Gastroesophageal sphincter (tissue), 4 donors: ENCODE data around the gene CORO2B. TPM values are rescaled to one million over a fixed set of nuclear protein-coding genes. Genes with fewer than 3 reads are reported as not detected.

Experiments used
- ATAC-seq: fragments of 150-250 bp; one replicate; pipeline ENCODE4 v1.9.1; 2016; ENCODE audit warnings: mild to moderate bottlenecking, moderate library complexity
- H3K27ac ChIP-seq, 4 donors: fragments of 200-600 bp; sonication (generic) in 3 of 4; 1 replicate in 3 of 4; 2 replicates in 1 of 4; pipeline ENCODE4 v1.5.1; 2016 to 2019
- H3K27me3 ChIP-seq: fragments of 200-600 bp; sonication (generic); one replicate; pipeline ENCODE4 v1.5.1; 2019
- H3K36me3 ChIP-seq, 2 donors: fragments of 200-600 bp; sonication (generic); one replicate each; pipeline ENCODE4 v1.5.1; 2019; ENCODE audit warnings: control low read depth in 1 of 2
- H3K4me1 ChIP-seq, 3 donors: fragments of 200-600 bp; sonication (generic); 1 replicate in 2 of 3; 2 replicates in 1 of 3; pipeline ENCODE4 v1.5.1; 2016 to 2019; ENCODE audit warnings: control low read depth in 2 of 3
- H3K4me3 ChIP-seq, 2 donors: fragments of 200-600 bp; sonication (generic); one replicate each; pipeline ENCODE4 v1.5.1; 2019; ENCODE audit warnings: mild to moderate bottlenecking in 1 of 2, moderate library complexity in 1 of 2
- H3K9me3 ChIP-seq, 3 donors: fragments of 200-600 bp; sonication (generic); one replicate each; pipeline ENCODE4 v1.5.1; 2017 to 2019; ENCODE audit warnings: control low read depth in 2 of 3
- EP300 ChIP-seq: sonication (generic); formaldehyde crosslinking; IDR thresholded peaks from one replicate; pipeline ENCODE4 v1.6.1; 2017; ENCODE audit warnings: antibody characterized with exemption, mild to moderate bottlenecking
- POLR2A ChIP-seq, 2 donors: fragments of 450-650 bp; IDR thresholded peaks; one replicate each; pipeline ENCODE4 v1.6.1; 2017; ENCODE audit warnings: antibody characterized with exemption in 2 of 2, mild to moderate bottlenecking in 2 of 2, moderate library complexity in 1 of 2
- POLR2AphosphoS5 ChIP-seq: sonication (generic); formaldehyde crosslinking; IDR thresholded peaks from one replicate; pipeline ENCODE4 v1.6.1; 2017; ENCODE audit warnings: antibody characterized with exemption
- WGBS, 2 donors: methylation state at CpG; one replicate each; pipeline ENCODE4 v1.1.5; 2018; ENCODE audit warnings: low coverage in 1 of 2; 5-methylcytosine and 5-hydroxymethylcytosine counted together
- total RNA-seq, 4 donors: library from RNA; depleted of rRNA; stranded (reverse); fragments of >200 nt; gene quantifications; one replicate each; pipeline ENCODE4 v1.1.0, GENCODE V29; 2016
- TF ChIP-seq, protein P1 (sequence below), 4 experiments: fragments of 200-600 bp in 2 of 4; fragments of 450-650 bp in 2 of 4; sonication (generic) in 1 of 4; IDR thresholded peaks; one replicate each; pipeline ENCODE4 v1.5.1; 2017 to 2019; ENCODE audit warnings: antibody characterized with exemption in 4 of 4, mild to moderate bottlenecking in 2 of 4, moderate library complexity in 2 of 4

The CORO2B gene
- total RNA-seq, 4 donors from 2014 or later = 3.2 to 9.1 (median 6.6) TPM

DNA sequence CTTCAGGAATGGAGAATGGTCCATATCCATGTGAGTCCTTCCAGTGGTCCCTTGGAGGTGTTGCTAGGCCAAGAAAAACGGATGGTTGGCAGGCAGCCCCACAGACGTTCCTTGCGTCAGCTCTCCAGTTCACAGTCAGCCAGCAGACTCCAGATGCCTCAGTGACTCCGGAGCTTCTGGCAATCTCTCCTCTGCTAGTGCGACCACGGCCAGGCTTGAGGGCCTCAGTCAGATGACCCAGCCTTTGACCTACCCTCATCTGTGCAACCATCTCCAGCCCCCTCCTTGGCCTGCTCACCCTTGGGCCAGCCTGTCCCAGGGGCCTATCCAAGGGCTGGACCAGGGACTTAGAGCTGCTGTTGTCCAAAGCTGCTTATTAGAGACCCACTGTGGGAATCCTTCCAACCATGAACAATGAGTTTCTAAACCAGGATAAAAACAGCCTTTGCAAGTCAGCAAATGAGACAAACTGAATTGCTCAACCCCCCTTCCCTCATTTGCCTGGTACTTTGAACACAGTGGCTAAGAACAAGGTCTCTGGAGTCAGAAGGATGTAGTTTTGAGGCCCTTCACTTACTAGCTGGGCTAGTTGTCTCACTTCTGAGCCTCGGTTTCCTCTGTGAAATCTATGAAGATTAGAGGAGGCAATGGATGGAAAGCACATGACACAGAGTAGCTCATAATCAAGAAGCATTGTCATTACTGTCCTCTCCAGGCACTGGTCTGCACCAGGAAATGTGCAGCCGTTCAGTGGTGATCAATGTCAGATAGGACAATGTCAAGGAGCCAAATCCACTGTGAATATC, 197.1 kb downstream of the CORO2B start:
- Histone ChIP-seq H3K4me3 (no peak overlapping the region), H3K36me3 (peaks cover 0 to 32% of the 10 kb centered on the region in 2 donors), H3K27ac (peak overlapping the region in 3 of 4 donors; percentile 44 to 68 (median 53)), H3K9me3 (no peaks in the 10 kb centered on the region), H3K4me1 (peaks cover 0 to 16% (median 9%) of the 10 kb centered on the region in 3 donors), H3K27me3 (no peaks in the 10 kb centered on the region)
- TF ChIP-seq POLR2A (IDR thresholded peaks at IDR 0.05) = no peak
- ATAC-seq = peak; percentile 88
- WGBS, 2 donors = 26 to 44% methylated on average over 3 to 5 of the region's 8 CpGs

DNA sequence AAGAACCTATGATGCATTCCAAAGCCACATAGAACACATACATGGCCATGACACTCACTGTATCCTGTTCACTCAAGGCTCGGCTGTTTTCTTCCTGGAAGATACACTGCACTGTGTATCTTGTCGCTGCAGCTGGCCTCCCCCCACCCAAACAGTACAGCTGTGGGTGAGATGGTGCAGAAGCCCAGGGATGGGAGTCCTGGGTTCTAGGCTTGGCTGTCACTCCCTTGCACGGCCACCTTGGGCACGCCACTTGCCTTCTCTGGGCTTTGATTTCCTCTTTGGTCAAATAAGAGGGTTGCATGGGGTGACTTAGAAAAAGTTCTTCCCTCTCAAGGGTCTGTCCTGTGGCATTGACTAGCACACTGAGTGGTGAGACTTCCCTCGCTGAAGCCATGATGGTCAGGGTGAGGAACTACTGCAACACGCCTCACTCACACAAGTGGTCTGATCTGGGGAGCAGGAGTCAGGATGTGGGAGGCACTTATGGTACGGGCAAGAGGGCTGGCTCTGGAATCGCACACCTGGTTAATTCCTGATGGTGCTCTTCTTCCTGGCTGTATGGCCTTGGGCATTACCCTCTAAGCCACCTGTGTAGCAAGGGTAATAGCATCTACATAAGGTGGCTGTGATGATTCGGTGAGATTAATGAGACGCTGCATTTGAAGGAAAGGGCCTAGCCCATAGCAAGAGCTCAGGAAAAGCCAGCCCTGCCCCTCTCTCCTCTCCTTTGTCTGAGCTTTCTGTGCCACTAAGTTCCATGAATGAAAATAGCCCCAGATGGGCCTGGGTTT, 197.9 kb downstream of the CORO2B start:
- WGBS, 2 donors = 100% methylated on average over 2 to 3 of the region's 10 CpGs
- H3K9me3 ChIP-seq = no peaks in the 10 kb centered on the region
- no peak overlapping the region for H3K4me3 ChIP-seq
- peak overlapping the region in 2 of 4 donors; percentile 49 to 53 for H3K27ac ChIP-seq
- H3K36me3 ChIP-seq = peaks cover 0 to 39% of the 10 kb centered on the region in 2 donors
- ATAC-seq = no peak
- H3K4me1 ChIP-seq = peaks cover 0 to 16% (median 9%) of the 10 kb centered on the region in 3 donors
- TF ChIP-seq POLR2AphosphoS5 = no peak
- TF ChIP-seq EP300 = no peak
- TF ChIP-seq POLR2A (IDR thresholded peaks at IDR 0.05) = no peak
- TF ChIP-seq, protein P1, sequence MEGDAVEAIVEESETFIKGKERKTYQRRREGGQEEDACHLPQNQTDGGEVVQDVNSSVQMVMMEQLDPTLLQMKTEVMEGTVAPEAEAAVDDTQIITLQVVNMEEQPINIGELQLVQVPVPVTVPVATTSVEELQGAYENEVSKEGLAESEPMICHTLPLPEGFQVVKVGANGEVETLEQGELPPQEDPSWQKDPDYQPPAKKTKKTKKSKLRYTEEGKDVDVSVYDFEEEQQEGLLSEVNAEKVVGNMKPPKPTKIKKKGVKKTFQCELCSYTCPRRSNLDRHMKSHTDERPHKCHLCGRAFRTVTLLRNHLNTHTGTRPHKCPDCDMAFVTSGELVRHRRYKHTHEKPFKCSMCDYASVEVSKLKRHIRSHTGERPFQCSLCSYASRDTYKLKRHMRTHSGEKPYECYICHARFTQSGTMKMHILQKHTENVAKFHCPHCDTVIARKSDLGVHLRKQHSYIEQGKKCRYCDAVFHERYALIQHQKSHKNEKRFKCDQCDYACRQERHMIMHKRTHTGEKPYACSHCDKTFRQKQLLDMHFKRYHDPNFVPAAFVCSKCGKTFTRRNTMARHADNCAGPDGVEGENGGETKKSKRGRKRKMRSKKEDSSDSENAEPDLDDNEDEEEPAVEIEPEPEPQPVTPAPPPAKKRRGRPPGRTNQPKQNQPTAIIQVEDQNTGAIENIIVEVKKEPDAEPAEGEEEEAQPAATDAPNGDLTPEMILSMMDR (IDR thresholded peaks at IDR 0.05) = no peak
- no peaks in the 10 kb centered on the region for H3K27me3 ChIP-seq

Other genes starting within 250 kb of the CORO2B start
- gene ITGA11, start 146.8 kb upstream of the CORO2B start, total RNA-seq = 1 to 10 TPM; 3.8 to 9.5 (median 6.7) TPM
- gene ANP32A, start 241.9 kb downstream of the CORO2B start, total RNA-seq = 10 to 100 TPM; 42.4 to 75.0 (median 55.6) TPM